ENCODE results near the gene OBP2B. TPM values are rescaled to one million over a fixed set of nuclear protein-coding genes. Genes with fewer than 3 reads are reported as not detected.

Gene OBP2B
- total RNA-seq, 1 donor from 2014 or later = not detected

Other genes with a start within 250 kb of the OBP2B start
- 0.25 TPM for gene GFI1B, start 230.6 kb downstream of the OBP2B start, total RNA-seq
- gene GTF3C5, start 178.3 kb downstream of the OBP2B start, total RNA-seq = 60.8 TPM
- gene CEL, start 147.3 kb downstream of the OBP2B start, total RNA-seq = 7.2 TPM
- gene RALGDS, start 88.0 kb downstream of the OBP2B start, total RNA-seq = 33.1 TPM
- gene GBGT1, start 45.3 kb downstream of the OBP2B start, total RNA-seq = 6.2 TPM
- 1.7 TPM for gene ABO, start 66.0 kb upstream of the OBP2B start, total RNA-seq
- 11.9 TPM for gene SURF6, start 126.9 kb upstream of the OBP2B start, total RNA-seq
- gene MED22, start 138.9 kb upstream of the OBP2B start, total RNA-seq = 21.5 TPM
- 898 TPM for gene RPL7A, start 139.0 kb upstream of the OBP2B start, total RNA-seq
- gene SURF1, start 147.2 kb upstream of the OBP2B start, total RNA-seq = 64.3 TPM
- gene SURF2, start 147.3 kb upstream of the OBP2B start, total RNA-seq = 14.5 TPM
- gene SURF4, start 166.8 kb upstream of the OBP2B start, total RNA-seq = 66.5 TPM
- gene STKLD1, start 167.1 kb upstream of the OBP2B start, total RNA-seq = 0.17 TPM
- gene REXO4, start 208.8 kb upstream of the OBP2B start, total RNA-seq = 18.7 TPM
- 3.1 TPM for gene ADAMTS13, start 213.1 kb upstream of the OBP2B start, total RNA-seq